Nephron (organoid): ENCODE data around the gene SEMA5A.

ENCODE experiments used
- H3K27ac Mint-ChIP-seq, 3 experiments: 2 replicates each; pipeline ENCODE4 v1.8.0; 2020; ENCODE audit warnings: mixed read lengths in 3 of 3, mild to moderate bottlenecking in 2 of 3, moderate library complexity in 1 of 3
- H3K27me3 Mint-ChIP-seq: 2 replicates; pipeline ENCODE4 v1.8.0; 2021; ENCODE audit warnings: low read depth, mild to moderate bottlenecking, moderate library complexity, mixed read lengths
- H3K36me3 Mint-ChIP-seq: 2 replicates; pipeline ENCODE4 v1.8.0; 2020; ENCODE audit warnings: low read depth, mixed read lengths
- H3K4me1 Mint-ChIP-seq: 2 replicates; pipeline ENCODE4 v1.8.0; 2020; ENCODE audit warnings: mixed read lengths
- H3K4me3 Mint-ChIP-seq, 3 experiments: 2 replicates each; pipeline ENCODE4 v1.8.0; 2020; ENCODE audit warnings: mild to moderate bottlenecking in 3 of 3, mixed read lengths in 3 of 3, moderate library complexity in 2 of 3
- H3K9me3 Mint-ChIP-seq: 2 replicates; pipeline ENCODE4 v1.8.0; 2020; ENCODE audit warnings: mixed read lengths
- CTCF ChIP-seq, 3 experiments: fragments of 200-600 bp; sonication (generic); IDR thresholded peaks; one replicate each; pipeline ENCODE4 v1.5.0; 2021; ENCODE audit warnings: antibody characterized with exemption in 3 of 3; ENCODE audit not compliant: unreplicated experiment in 3 of 3

Gene SEMA5A

GRCh38 chr5:9284781-9285307 is 261.0 kb downstream of the SEMA5A start:
- Mint-ChIP-seq H3K9me3 (no peaks in the 10 kb centered on the region), H3K4me1 (peaks cover 16% of the 10 kb centered on the region), H3K27me3 (no peaks in the 10 kb centered on the region)

GRCh38 chr5:9284272-9284671 is 261.6 kb downstream of the SEMA5A start:
- no peak for TF ChIP-seq CTCF (IDR thresholded peaks at IDR 0.05; ENCODE audit: unreplicated experiment in 3 of 3)
- Mint-ChIP-seq H3K4me3 (no peak overlapping the region), H3K9me3 (peaks cover 2% of the 10 kb centered on the region), H3K27ac (peak overlapping the region; percentile 54 to 92 (median 78)), H3K4me1 (peaks cover 16% of the 10 kb centered on the region), H3K36me3 (peaks cover under 1% of the 10 kb centered on the region), H3K27me3 (peaks cover 4% of the 10 kb centered on the region)

More at GRCh38 chr5:9284781-9285307, 261.0 kb downstream of the SEMA5A start:
- TF ChIP-seq CTCF (IDR thresholded peaks at IDR 0.05; ENCODE audit: unreplicated experiment in 3 of 3): no peak
- H3K36me3 Mint-ChIP-seq: no peaks in the 10 kb centered on the region
- peak overlapping the region; percentile 54 to 92 (median 78) for H3K27ac Mint-ChIP-seq
- no peak overlapping the region for H3K4me3 Mint-ChIP-seq

- Mint-ChIP-seq H3K27ac (no peak overlapping the region), H3K36me3 (peaks cover 5% of the 10 kb centered on the region), H3K27me3 (peaks cover 6% of the 10 kb centered on the region), H3K9me3 (peaks cover 2% of the 10 kb centered on the region), H3K4me3 (no peak overlapping the region), H3K4me1 (peaks cover 16% of the 10 kb centered on the region)
- no peak for TF ChIP-seq CTCF (IDR thresholded peaks at IDR 0.05; ENCODE audit: unreplicated experiment in 3 of 3)
Observed at GRCh38 chr5:9283473-9283872, 262.4 kb downstream of the SEMA5A start.

- Mint-ChIP-seq H3K27ac (no peak overlapping the region), H3K9me3 (peaks cover 5% of the 10 kb centered on the region), H3K27me3 (peaks cover 6% of the 10 kb centered on the region), H3K4me1 (peaks cover 16% of the 10 kb centered on the region), H3K4me3 (no peak overlapping the region), H3K36me3 (peaks cover 8% of the 10 kb centered on the region)
- no peak for TF ChIP-seq CTCF (IDR thresholded peaks at IDR 0.05; ENCODE audit: unreplicated experiment in 3 of 3)
Observed at GRCh38 chr5:9283021-9283420, 262.9 kb downstream of the SEMA5A start.

GRCh38 chr5:9282211-9282610 is 263.7 kb downstream of the SEMA5A start:
- peaks cover 7% of the 10 kb centered on the region for H3K9me3 Mint-ChIP-seq
- no peak for TF ChIP-seq CTCF (IDR thresholded peaks at IDR 0.05; ENCODE audit: unreplicated experiment in 3 of 3)
- no peak overlapping the region for H3K27ac Mint-ChIP-seq
- H3K4me1 Mint-ChIP-seq: peaks cover 16% of the 10 kb centered on the region
- H3K4me3 Mint-ChIP-seq: no peak overlapping the region
- H3K27me3 Mint-ChIP-seq: peaks cover 6% of the 10 kb centered on the region
- H3K36me3 Mint-ChIP-seq: peaks cover 15% of the 10 kb centered on the region

GRCh38 chr5:9279774-9280173 is 266.1 kb downstream of the SEMA5A start:
- H3K27me3 Mint-ChIP-seq: peaks cover 11% of the 10 kb centered on the region
- H3K27ac Mint-ChIP-seq: no peak overlapping the region
- H3K4me1 Mint-ChIP-seq: peaks cover 9% of the 10 kb centered on the region
- peaks cover 26% of the 10 kb centered on the region for H3K9me3 Mint-ChIP-seq
- H3K4me3 Mint-ChIP-seq: no peak overlapping the region
- no peak for TF ChIP-seq CTCF (IDR thresholded peaks at IDR 0.05; ENCODE audit: unreplicated experiment in 3 of 3)
- H3K36me3 Mint-ChIP-seq: peaks cover 30% of the 10 kb centered on the region
